ENCODE data around the gene TRPM2.
"Not testable (repeated sequence)": the region's sequence is repeated elsewhere in the genome, so short reads cannot be mapped to it uniquely, and the experiment has no call there.

TRPM2 gene

DNA sequence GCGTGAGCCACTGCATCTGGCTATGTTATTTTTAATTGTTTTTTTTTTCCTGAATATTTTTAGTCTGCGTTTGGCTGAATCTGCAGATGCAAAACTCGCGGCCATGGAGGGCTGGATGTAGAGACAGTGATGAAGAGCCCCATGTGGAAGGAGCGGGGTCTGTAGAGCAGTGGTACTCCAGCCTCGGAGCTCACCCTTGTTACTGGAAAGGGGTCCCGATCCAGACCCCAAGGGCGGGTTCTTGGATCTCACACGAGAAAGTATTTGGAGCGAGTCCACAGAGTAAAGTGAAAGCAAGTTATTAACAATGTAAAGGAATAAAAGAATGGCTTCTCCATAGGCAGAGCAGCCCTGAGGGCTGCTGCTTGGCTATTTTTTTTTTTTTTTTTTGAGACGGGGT lies 2.7 kb downstream of the TRPM2 start:
- no peak for DNase-seq

DNA sequence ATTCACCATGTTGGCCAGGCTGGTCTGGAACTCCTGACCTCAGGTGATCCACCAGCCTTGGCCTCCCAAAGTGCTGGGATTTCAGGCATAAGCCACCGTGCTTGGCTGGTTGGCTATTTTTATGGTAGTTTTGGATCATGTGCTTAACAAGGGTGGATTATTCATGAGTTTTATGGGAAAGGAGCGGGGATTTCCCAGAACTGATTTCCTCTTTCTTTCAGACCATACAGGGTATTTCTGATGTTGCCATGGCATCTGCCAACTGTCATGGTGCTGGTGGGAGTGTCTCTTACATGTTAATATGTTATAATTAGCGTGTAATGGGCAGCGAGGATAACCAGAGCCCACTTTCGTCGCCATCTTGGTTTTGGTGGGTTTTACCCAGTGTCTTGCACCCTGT lies 3.2 kb downstream of the TRPM2 start:
- no peak for DNase-seq

DNA sequence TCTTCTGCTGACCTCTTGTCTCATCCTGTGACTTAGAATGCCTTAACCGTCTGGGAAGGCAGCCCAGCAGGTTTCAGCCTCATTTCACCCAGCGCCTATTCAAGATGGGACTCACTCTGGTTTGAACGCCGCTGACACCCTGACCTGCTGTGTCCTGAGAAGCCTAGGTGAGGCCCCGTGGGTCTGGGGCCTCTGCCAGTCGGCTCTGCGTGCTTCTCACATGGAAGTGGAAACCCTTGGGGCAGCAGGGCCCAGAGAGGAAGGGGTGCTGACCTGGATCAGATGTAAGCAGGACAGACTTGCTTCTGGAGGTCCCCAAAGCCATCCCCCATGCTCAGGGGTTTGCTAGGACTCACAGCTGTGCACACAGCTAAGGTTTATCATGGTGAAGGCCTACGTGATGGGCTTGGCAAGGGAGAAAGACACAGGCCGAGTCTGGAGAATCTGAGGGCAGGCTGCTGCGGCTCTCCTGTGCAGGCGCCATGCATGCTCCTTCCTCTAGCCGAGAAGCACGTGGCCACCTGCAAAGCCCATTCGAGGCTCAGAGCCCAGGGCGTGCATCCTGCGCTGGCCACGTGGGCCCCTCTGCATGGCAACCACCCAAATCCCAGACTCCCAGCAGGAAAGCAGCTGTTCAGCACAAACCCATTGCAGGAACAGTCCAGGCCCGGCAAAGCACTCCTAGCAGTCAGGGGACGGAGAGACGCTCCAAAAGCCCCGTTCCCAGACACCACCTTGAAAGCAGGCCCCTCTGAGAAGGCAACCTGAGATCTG lies 3.8 kb downstream of the TRPM2 start:
- DNase-seq: no peak

DNA sequence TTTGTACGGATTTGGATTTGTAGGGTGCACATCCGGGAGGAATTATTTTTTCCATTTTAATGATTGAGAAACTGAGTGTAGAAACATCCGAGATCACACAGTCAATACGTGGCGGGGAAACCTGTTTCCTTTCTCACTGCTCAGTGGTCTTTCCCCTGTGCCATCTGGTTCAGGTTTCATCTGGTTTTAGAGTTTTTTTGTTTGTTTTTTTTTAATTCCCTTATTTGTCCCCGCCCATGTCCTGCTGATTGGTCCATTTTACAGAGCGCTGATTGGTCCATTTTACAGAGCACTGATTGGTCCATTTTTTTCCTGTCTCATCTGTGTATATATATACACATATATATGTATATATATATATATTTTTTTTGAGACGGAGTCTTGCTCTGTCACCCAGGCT lies 6.0 kb downstream of the TRPM2 start:
- DNase-seq: no peak

DNA sequence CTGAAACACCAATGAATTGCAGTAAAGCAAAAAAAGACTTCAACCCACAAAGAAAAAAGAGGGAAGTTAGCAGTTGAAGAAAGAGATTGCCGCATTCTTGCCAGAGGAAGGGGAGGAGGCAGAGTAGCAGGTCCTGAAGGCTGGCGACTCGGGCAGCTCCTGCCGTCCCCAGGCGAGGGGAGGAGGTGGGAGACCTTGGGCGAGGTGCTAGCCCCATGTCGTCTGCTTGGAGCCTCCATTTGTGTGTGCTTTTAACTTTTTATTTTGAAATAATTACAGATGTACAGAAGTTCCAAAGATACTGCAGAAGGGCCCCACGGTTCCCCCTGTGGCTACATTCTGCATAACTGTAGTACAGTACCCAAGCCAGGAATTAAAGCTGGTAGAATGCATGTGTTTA lies 6.7 kb downstream of the TRPM2 start:
- no peak for DNase-seq

DNA sequence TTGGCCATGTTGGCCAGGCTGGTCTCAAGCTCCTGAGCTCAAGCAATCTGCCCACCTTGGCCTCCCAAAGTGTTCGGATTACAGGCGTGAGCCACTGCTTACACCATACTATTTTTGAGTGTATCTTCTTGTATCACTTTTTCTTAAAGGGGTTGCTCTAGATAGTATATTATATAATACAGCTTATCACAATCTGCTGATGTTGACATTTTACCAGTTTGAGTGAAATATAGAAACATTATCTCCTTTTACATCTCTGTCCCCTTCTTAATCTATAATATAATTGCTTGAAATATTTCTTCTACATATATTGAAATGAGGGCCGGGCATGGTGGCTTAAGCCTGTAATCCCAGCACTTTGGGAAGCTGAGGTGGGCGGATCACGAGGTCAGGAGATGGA lies 8.5 kb downstream of the TRPM2 start:
- not testable (repeated sequence) for DNase-seq

DNA sequence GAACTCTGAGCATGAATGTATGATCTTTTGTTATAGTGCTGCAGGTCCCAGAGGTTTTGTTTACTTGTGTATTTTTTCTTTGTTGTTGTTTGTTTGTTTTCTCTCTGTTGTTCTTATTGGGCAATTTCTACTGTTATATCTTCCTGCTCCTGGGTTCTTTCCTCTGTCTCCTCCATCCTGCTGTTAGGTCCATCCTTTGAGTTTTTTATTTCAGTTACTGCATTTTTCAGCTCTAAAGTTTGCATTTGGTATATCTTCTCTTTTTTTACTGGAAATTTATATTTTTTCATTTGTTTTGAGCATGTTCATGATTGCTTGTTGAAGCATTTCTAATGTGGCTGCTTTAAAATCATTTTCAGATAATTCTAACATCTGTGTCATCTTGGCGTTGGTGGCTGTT lies 9.9 kb downstream of the TRPM2 start:
- DNase-seq: no peak

DNA sequence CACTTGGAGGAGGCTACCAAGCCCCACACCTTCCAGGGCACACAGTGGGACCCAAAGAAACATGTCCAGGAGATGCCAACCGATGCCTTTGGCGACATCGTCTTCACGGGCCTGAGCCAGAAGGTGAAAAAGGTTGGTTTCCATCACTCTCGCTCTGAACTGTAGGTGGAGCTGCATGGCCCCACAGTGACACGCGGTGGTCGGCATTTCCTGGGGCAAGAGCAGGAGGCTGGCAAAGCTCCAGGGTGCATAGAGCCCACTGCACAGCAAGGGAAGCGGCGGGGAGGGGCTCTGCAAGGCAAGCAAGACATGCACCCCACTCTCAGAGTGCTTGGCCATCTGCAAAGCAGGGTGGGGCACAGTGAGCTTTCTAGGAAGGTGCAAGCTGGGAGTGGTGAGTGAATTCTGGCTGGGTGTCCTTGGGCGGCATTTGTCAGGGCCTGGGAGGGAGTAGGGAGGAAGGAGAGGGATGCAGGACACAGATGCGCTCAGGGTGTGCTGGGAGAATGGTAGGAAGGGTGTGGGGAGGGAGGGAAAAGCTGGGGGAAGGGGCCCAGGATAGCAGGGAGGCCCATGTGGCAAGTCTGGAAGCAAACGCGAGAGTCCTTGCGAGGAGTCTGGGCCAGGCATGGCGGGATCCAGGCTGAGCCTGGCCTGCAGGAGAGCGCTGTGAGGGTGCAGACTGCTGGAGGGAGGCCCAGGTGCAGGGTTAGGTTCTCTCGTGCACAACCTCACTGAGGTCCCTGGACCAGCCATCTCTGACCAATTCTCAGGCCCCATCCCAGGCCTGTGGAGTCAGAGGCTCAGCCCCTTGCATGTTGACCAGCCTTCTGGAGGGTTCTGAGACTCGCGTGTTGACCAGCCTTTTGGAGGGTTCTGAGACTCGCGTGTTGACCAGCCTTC lies 11.0 kb downstream of the TRPM2 start:
- no peak for DNase-seq

DNA sequence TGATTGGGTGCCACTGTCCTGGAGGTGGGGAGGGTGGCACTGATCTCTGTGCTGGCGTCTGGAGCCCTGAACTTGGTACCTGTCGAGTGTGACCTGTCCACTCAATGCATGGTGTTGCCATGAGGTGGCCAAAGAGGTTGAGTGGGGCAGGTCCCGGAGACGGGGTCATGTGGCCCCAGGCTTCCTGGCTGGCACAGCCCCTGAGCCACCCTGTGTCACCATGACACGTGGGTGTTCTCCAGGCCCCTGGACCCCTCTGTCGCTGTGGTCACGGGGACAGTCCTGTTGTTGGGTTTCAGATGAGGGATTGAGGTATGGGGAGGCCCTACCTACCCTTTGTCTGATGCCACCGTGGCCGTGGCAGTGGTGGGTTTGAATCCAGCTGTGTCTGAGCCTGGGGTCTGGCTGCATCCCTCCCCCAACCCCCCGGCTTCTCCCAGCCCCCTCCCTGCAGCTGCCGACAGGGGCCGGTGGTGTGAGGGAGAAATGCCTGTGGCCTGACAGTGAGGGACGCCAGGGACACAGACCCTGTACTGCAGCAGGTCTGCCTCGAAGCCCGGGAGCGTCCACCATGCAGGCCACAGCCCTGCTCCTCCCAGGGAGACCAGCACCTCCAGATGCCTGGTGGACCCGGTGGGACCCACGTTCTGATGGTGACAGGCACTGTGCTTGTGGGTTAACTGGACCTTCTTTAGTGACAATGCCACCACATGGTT lies 12.0 kb downstream of the TRPM2 start:
- no peak for DNase-seq

DNA sequence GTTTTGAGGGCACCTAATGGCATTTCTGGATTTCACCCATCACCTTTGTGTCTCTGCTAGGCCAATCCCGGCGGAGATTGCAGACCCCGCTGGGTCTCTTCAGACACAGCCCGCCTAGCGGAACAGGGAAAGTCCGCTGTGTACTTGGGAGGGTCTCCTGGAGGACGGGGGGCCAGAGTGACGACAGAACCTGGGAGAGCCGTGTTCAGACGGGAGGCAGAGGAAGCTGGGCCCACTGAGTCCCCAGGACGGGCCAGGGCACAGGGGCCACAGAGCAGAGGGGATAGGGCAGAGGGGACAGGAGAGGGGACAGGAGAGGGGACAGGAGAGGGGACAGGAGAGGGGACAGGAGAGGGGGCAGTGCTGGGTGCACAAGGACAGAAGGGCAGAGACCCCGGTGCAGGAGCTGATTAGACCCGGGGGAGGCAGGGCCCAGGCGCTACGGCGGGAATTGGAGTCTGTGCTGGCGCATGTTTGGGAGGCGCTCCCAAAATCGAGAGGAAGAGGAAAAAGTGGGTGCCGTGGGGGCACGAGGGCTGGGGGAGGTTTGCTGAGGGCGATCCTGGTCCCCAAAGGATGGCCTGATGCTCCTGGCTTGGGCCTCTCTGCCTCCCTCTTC lies 12.7 kb downstream of the TRPM2 start:
- no peak for DNase-seq

DNA sequence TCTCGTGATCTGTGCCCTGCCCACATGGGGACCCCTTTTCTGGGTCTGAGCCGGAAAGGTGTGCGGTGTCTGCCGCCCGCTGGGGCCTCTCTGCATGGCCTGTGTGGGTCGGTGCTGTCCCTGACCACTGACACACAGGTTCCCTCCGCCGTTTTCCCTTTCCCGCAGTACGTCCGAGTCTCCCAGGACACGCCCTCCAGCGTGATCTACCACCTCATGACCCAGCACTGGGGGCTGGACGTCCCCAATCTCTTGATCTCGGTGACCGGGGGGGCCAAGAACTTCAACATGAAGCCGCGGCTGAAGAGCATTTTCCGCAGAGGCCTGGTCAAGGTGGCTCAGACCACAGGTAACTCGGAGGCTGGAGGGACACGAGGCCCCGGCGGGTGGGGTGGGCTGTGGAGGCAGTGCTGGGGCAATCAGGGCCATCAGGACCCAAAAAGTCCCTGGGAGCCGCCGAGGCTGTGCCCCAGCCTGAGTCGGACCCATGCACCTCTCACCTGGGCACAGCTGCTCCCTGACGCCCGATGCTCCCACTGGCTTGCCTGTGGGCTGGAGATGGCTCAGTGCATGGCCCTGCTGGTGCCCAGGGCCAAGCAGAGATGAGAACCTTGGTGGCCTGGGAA lies 13.3 kb downstream of the TRPM2 start:
- DNase-seq: no peak

DNA sequence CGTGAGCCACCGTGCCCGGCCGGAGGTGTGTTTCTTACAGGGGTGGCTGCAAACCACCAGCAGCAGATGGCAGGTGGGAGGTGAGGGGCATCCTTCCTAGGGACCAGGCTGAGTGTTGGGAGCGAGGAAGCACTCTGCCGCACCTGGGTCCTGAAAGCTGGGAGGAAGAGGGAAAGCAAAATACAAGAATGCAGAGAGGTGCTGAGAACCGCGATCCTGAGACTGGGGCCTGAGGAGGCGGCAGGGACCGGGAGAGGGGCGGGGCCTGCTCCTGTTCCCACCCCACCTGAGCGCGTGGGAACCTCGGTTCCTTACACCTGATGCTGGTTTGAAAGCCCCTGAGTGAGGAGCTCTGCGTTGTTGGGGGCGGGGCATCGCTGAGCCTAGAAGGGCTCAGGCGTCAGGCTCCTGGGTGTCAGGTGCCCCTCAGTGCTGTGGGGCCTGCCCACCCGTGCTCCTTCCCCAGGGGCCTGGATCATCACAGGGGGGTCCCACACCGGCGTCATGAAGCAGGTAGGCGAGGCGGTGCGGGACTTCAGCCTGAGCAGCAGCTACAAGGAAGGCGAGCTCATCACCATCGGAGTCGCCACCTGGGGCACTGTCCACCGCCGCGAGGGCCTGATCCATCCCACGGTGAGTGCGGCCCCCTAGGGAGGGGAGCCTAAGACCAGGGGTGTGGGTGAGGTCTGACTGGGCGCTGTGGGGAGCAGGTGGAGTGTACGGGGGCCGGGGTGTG lies 15.5 kb downstream of the TRPM2 start:
- no peak for DNase-seq

DNA sequence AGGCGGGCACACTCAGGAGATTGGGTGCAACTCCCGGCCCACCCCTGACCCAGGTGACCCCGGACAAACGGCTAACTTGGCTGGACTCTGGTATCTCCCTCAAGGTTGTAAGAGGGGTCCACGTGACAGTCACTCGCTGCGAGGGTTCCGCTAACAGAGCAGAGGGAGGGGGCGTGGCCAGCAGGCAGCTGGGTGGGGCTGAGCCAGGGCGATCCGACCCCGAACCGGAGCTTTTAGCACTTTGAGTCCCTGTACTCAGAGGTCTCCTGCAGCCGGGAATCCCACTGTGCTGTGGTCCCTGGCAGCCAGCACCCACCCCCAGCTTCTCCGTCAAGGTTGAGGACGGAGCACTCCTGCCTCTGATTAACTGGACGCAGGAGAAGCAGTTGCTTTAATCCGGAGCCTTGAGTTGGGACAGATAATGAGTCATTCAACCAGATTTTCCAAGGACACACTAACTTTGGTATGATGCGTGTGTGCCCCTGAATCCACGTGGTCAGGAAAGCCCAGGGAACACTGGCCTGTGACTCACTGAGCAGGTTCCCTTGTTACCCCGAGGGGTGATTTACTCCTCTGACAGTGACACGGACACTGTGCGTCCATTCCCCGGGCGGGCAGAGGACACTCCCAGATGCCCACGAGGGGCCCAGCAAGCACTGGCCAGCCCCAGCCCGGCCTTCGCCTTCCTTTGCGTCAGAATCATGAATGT lies 16.8 kb downstream of the TRPM2 start:
- no peak for DNase-seq

DNA sequence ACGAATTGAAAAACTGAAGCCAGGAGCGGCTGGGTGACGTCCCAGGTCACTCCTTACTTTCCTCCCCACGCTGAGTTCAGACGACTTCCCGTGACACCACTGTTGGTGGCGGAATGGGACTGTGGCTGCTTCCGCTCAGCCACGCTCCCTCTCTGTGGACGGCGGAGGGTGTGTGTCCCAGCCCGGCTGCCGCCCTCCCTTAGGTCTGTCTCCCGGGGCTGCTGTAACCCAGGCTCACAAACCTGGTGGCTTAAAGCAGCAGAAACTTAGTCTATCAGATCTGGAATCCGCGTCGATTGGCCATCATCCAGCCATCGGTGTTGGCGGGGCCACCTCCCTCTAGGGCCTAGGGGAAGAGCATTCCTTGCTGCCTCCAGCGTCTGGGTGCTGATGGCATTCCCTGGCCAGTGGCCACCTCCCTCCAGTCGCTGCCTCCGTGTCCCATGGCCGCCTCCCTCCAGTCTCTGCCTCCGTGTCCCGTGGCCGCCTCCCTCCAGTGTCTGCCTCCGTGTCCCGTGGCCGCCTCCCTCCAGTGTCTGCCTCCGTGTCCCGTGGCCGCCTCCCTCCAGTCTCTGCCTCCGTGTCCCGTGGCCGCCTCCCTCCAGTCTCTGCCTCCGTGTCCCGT lies 17.5 kb downstream of the TRPM2 start:
- no peak for DNase-seq

DNA sequence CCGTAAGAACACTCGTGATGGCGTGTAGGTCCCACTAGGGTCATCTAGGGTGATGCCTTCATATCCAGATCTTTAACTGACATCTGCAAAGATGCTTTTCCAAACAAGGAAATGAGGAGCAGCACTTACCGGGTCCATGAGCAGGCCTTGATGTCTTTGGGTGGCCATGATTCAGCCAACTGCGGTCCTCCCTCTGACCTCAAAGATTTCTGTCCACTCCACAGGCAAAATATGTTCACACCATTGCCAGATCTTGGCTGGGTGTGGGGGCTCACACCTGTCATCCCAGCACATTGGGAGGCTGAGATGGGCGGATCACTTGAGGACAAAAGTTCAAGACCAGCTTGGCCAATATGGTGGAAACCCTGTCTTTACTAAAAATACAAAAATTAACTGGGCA lies 18.2 kb downstream of the TRPM2 start:
- no peak for DNase-seq

DNA sequence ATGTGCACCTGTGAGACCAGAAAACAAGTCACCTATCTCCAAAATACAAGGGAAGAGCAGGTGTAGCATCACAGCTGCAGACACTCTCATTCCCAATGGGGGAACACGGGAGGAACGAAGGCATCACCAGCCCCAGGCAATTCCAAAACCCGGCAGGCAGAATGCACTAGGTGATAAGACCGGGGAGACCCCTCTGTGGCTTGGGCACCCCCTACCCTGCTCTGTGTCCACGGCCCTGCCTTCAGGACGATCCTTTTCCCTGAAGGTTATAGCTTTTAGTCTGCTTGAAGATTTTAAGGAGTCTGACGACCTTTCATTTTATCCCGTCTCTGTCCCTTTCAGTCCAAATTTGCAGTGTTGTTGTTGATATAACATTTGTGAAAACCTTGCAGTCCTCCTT lies 19.2 kb downstream of the TRPM2 start:
- DNase-seq: no peak

DNA sequence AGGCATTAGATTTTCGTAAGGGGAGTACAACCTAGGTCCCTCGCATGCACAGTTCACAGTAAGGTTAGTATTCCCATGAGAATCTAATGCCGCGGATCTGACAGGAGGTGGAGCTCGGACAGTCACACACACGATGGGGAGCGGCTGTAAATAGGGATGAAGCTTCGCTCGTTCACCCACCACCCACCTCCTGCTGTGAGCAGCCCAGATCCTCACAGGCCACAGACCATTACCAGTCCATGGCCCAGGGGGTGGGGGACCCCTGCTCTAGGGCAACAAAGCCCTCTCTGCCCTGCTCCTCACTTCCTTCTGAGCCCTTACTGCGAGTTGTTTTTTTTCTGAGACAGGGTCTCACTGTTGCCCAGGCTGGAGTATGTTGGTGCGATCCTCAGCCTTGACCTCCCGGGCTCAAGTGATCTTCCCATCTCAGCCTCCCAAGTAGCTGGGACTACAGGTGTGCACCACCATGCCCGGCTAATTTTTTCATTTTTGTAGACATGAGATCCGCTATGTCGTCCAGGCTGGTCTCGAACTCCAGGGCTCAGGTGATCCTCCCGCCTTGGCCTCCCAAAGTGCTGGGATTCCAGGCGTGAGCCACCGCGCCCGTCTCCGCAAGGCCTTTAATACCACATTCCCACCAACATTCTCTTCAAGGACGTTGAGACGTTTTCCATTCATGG lies 21.3 kb downstream of the TRPM2 start:
- no peak for DNase-seq

DNA sequence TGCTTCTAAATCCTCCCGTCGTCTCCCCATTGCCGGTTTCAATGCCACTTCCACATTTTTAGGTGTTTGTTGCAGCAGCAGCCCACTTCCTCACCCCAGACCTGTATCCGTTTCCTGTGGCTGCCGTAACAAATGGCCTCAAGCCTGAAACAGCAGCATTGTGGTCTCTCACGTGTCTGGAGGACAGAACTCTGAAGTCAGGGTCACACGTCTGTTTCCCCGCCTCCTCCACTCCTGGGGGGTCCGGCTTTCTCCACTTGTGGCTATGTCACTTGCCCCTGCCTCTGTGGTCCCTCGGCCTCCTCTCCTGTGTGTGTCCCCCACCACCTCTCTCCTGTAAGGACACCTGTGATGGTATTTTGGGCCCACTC lies 21.8 kb downstream of the TRPM2 start:
- no peak for DNase-seq

DNA sequence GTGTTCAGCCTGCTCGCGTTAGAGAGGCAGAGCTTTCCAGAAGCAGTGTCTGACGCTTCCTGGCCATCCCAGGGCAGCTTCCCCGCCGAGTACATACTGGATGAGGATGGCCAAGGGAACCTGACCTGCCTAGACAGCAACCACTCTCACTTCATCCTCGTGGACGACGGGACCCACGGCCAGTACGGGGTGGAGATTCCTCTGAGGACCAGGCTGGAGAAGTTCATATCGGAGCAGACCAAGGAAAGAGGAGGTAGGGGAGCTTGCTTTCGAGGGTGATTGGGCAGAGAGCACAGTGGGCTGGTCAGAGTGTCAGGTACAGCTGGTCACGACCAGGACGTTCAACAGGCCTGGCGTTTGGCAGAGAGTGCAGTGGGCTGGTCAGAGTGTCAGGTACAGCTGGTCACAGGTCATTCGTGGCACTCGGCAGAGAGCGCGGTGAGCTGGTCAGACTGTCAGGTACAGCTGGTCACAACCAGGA lies 22.4 kb downstream of the TRPM2 start:
- DNase-seq: no peak

DNA sequence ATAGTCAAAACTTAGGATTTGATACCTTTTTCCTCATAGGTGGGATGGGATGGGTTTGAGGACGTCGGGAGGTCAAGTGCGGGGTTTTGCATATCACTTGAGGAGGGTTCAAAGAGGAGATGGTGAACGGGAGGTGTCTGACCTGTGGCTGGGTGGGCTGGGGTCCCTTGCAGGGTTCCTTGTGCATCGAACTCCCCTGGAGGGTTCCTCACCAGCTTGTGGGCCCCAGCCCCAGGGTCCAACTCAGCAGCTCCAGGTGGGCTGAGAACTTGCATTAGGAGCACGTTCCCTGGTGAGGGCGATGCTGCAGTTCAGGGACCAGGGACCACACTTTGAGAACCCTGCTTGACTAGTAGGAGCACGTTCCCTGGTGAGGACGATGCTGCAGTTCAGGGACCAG lies 23.2 kb downstream of the TRPM2 start:
- no peak for DNase-seq
